IMR-90 (cell line): ENCODE measurements around the gene SERHL2. TPM values are rescaled to one million over a fixed set of nuclear protein-coding genes. Genes with fewer than 3 reads are reported as not detected.

Source experiments
- ATAC-seq: fragments of 200-7000 bp; cut with Tn5 transposase; 2 replicates; pipeline ENCODE4 v1.9.1; 2020; ENCODE audit warnings: low read depth, mild to moderate bottlenecking, moderate library complexity
- Bru-seq: library from RNA; stranded (reverse); fragments of 400-500 nt; gene quantifications from one replicate; lab custom pipeline; 2021; lab: Mats Ljungman, UMichigan
- BruChase-seq, 2 experiments: library from RNA; stranded (reverse); fragments of 400-500 nt; gene quantifications; one replicate each; lab custom pipeline; 2021; lab: Mats Ljungman, UMichigan
- BruUV-seq: library from RNA; stranded (reverse); fragments of 400-500 nt; replicated peaks from 2 replicates; lab custom pipeline; 2021; lab: Mats Ljungman, UMichigan
- CTCF ChIA-PET: fragments of 300-600 bp; formaldehyde crosslinking; extraction: SDS; loops from one replicate; lab custom pipeline; 2021; ENCODE audit warnings: antibody characterized with exemption; lab: Yijun Ruan, JAX
- POLR2A ChIA-PET: fragments of 300-600 bp; sonication (Branson Sonifier 250); formaldehyde crosslinking; loops from one replicate; lab custom pipeline; 2022; ENCODE audit warnings: antibody characterized with exemption; ENCODE audit not compliant: unreplicated experiment; lab: Charles Lee
- DNase-seq: peaks from one replicate; pipeline ENCODE4 v3.0.0; 2013
- H2AFZ ChIP-seq: replicated peaks from 2 replicates; pipeline ENCODE3; 2013; ENCODE audit warnings: low read length, mild to moderate bottlenecking; ENCODE audit not compliant: poor library complexity
- H2AK5ac ChIP-seq: 2 replicates; pipeline ENCODE4 v1.6.1; 2013; ENCODE audit warnings: low read depth, low read length, inconsistent platforms
- H2AK9ac ChIP-seq: replicated peaks from 2 replicates; pipeline ENCODE3; 2013; ENCODE audit warnings: mild to moderate bottlenecking, low read depth, low read length, moderate library complexity; ENCODE audit not compliant: poor library complexity
- H2BK120ac ChIP-seq: 2 replicates; pipeline ENCODE4 v1.6.1; 2013; ENCODE audit warnings: low read depth, low read length, inconsistent platforms
- H2BK15ac ChIP-seq: 3 replicates; pipeline ENCODE4 v1.6.1; 2013; ENCODE audit warnings: low read depth, low read length, inconsistent platforms
- H2BK20ac ChIP-seq: 2 replicates; pipeline ENCODE4 v1.6.1; 2013; ENCODE audit warnings: low read depth, mild to moderate bottlenecking, inconsistent platforms, low read length, moderate library complexity
- H2BK5ac ChIP-seq: 2 replicates; pipeline ENCODE4 v1.6.1; 2013; ENCODE audit warnings: mild to moderate bottlenecking, low read depth, low read length, inconsistent platforms; ENCODE audit not compliant: poor library complexity, severe bottlenecking
- H3K14ac ChIP-seq: replicated peaks from 2 replicates; pipeline ENCODE4 v1.6.1; 2013; ENCODE audit warnings: low read depth, low read length, inconsistent platforms
- H3K18ac ChIP-seq: 2 replicates; pipeline ENCODE4 v1.6.1; 2013; ENCODE audit warnings: low read depth, low read length, control low read depth
- H3K23ac ChIP-seq: 2 replicates; pipeline ENCODE4 v1.6.1; 2013; ENCODE audit warnings: low read depth, low read length, inconsistent platforms
- H3K27ac ChIP-seq: 2 replicates; pipeline ENCODE4 v1.5.1; 2013; ENCODE audit warnings: mild to moderate bottlenecking, control low read depth, low read length; ENCODE audit not compliant: insufficient read depth
- H3K27me3 ChIP-seq: 2 replicates; pipeline ENCODE4 v1.6.1; 2013; ENCODE audit warnings: low read length; ENCODE audit not compliant: control insufficient read depth, insufficient read depth
- H3K36me3 ChIP-seq: 2 replicates; pipeline ENCODE4 v1.6.1; 2013; ENCODE audit warnings: low read length, mixed read lengths; ENCODE audit not compliant: control insufficient read depth, insufficient read depth
- H3K4ac ChIP-seq: 2 replicates; pipeline ENCODE4 v1.6.1; 2013; ENCODE audit warnings: low read depth, low read length, inconsistent platforms
- H3K4me1 ChIP-seq: 2 replicates; pipeline ENCODE4 v1.6.1; 2013; ENCODE audit warnings: low read length, mixed read lengths; ENCODE audit not compliant: control insufficient read depth, insufficient read depth
- H3K4me2 ChIP-seq: 2 replicates; pipeline ENCODE4 v1.6.1; 2013; ENCODE audit warnings: low read depth, mild to moderate bottlenecking, control low read depth, low read length, moderate library complexity
- H3K4me3 ChIP-seq: 2 replicates; pipeline ENCODE4 v1.5.1; 2013; ENCODE audit warnings: low read depth, mild to moderate bottlenecking, control low read depth, low read length, moderate library complexity; ENCODE audit not compliant: insufficient read depth
- H3K56ac ChIP-seq: 2 replicates; pipeline ENCODE4 v1.6.1; 2013; ENCODE audit warnings: low read length, inconsistent platforms; ENCODE audit not compliant: insufficient read depth; ENCODE audit errors: extremely low read depth
- H3K79me1 ChIP-seq, 2 experiments: 2 replicates each; pipeline ENCODE4 v1.6.1; 2013; ENCODE audit warnings: low read length in 2 of 2, inconsistent platforms in 1 of 2, low read depth in 1 of 2
- H3K9ac ChIP-seq: 2 replicates; pipeline ENCODE4 v1.6.1; 2013; ENCODE audit warnings: low read depth, low read length, control low read depth
- H3K9me1 ChIP-seq: 2 replicates; pipeline ENCODE4 v1.6.1; 2013; ENCODE audit warnings: low read length, inconsistent platforms; ENCODE audit not compliant: insufficient read depth
- H3K9me3 ChIP-seq: 2 replicates; pipeline ENCODE4 v1.6.1; 2013; ENCODE audit warnings: low read length; ENCODE audit not compliant: control insufficient read depth, insufficient read depth
- H4K20me1 ChIP-seq: 2 replicates; pipeline ENCODE4 v1.6.1; 2013; ENCODE audit warnings: low read length, inconsistent platforms; ENCODE audit not compliant: insufficient read depth
- H4K5ac ChIP-seq: 2 replicates; pipeline ENCODE4 v1.6.1; 2013; ENCODE audit warnings: mild to moderate bottlenecking, low read depth, low read length, control low read depth
- H4K8ac ChIP-seq, 2 experiments: 2 replicates each; pipeline ENCODE4 v1.6.1; 2013; ENCODE audit warnings: low read depth in 2 of 2, low read length in 2 of 2, control low read depth in 1 of 2, inconsistent platforms in 1 of 2
- H4K91ac ChIP-seq: 2 replicates; pipeline ENCODE4 v1.6.1; 2013; ENCODE audit warnings: low read depth, low read length, inconsistent platforms; ENCODE audit not compliant: insufficient read depth
- CEBPB ChIP-seq: IDR thresholded peaks from 2 replicates; pipeline ENCODE4 v1.6.1; 2012; ENCODE audit warnings: low read depth, low read length, improper control_type of control experiment
- CHD1 ChIP-seq: IDR thresholded peaks from 2 replicates; pipeline ENCODE4 v1.6.1; 2012; ENCODE audit warnings: low read depth, low read length, improper control_type of control experiment
- ELK1 ChIP-seq: fragments of 150-350 bp; IDR thresholded peaks from 2 replicates; pipeline ENCODE4 v1.6.1; 2016; ENCODE audit warnings: low read depth, mild to moderate bottlenecking, low read length, moderate library complexity, borderline replicate concordance
- FOS ChIP-seq: fragments of 150-350 bp; IDR thresholded peaks from 2 replicates; pipeline ENCODE4 v1.6.1; 2016; ENCODE audit warnings: low read depth, low read length
- MAFK ChIP-seq: IDR thresholded peaks from 2 replicates; pipeline ENCODE4 v1.6.1; 2012; ENCODE audit warnings: low read depth, low read length, improper control_type of control experiment
- MAZ ChIP-seq: IDR thresholded peaks from 2 replicates; pipeline ENCODE4 v1.6.1; 2012; ENCODE audit warnings: low read depth, mild to moderate bottlenecking, low read length, improper control_type of control experiment, moderate library complexity, borderline replicate concordance
- POLR2A ChIP-seq: IDR thresholded peaks from 2 replicates; pipeline ENCODE4 v1.6.1; 2012; ENCODE audit warnings: mild to moderate bottlenecking, low read depth, low read length
- RAD21 ChIP-seq: IDR thresholded peaks from 2 replicates; pipeline ENCODE4 v1.6.1; 2012; ENCODE audit warnings: low read length, improper control_type of control experiment
- RCOR1 ChIP-seq: IDR thresholded peaks from 2 replicates; pipeline ENCODE4 v1.6.1; 2012; ENCODE audit warnings: mild to moderate bottlenecking, low read length, improper control_type of control experiment; ENCODE audit not compliant: insufficient replicate concordance
- RFX5 ChIP-seq: IDR thresholded peaks from 2 replicates; pipeline ENCODE4 v1.8.0; 2012; ENCODE audit warnings: low read depth, mild to moderate bottlenecking, low read length, moderate library complexity
- SMC3 ChIP-seq: fragments of 150-350 bp; IDR thresholded peaks from 2 replicates; pipeline ENCODE4 v1.6.1; 2016; ENCODE audit warnings: low read depth, mild to moderate bottlenecking, antibody characterized with exemption, low read length, moderate library complexity
- WGBS, 2 experiments: methylation state at CpG; one replicate each; pipeline versions ENCODE4 v1.1.5 to v1.1.7; 2013; ENCODE audit warnings: missing lambda C conversion rate in 2 of 2; ENCODE audit not compliant: insufficient read length in 1 of 2; ENCODE audit errors: extremely low coverage in 2 of 2; 5-methylcytosine and 5-hydroxymethylcytosine counted together
- dilution Hi-C: fragments of 300-500 bp; cut with HindIII; formaldehyde crosslinking; loops from one replicate; pipeline ENCODE4 v1.14.3; 2018; ENCODE audit warnings: low sequenced_read_pairs; ENCODE audit not compliant: unreplicated experiment
- in situ Hi-C: fragments of 300-500 bp; cut with MboI; formaldehyde crosslinking; loops from 3 replicates; pipeline ENCODE4 v1.14.3; 2019; ENCODE audit warnings: low sequenced_read_pairs, inconsistent platforms, mixed read lengths
- intact Hi-C: fragments of 100-400 bp; cut with micrococcal nuclease; formaldehyde crosslinking; loops from 2 replicates; pipeline ENCODE4 v1.10.0; 2022
- long read RNA-seq: library from polyadenylated mRNA; unstranded; transcript quantifications from one replicate; pipeline ENCODE4 v2.0.0, GENCODE V29; 2021; ENCODE audit not compliant: unreplicated experiment
- polyA plus RNA-seq, 3 experiments: library from polyadenylated mRNA; depleted of rRNA; stranded (reverse); fragments of >200 nt; gene quantifications; 2 replicates each; pipeline ENCODE4 v1.2.3, GENCODE V29; 2012; ENCODE audit warnings: low replicate concordance in 1 of 3
- total RNA-seq: library from RNA; depleted of rRNA; stranded (reverse); fragments of >200 nt; gene quantifications from 2 replicates; pipeline ENCODE4 v1.2.3, GENCODE V29; 2012; rRNA removed
- TF ChIP-seq, protein P1 (sequence below): fragments of 150-350 bp; IDR thresholded peaks from 2 replicates; pipeline ENCODE4 v1.6.1; 2017; ENCODE audit warnings: mild to moderate bottlenecking, antibody characterized with exemption, low read length, low read depth

Gene SERHL2, protein sequence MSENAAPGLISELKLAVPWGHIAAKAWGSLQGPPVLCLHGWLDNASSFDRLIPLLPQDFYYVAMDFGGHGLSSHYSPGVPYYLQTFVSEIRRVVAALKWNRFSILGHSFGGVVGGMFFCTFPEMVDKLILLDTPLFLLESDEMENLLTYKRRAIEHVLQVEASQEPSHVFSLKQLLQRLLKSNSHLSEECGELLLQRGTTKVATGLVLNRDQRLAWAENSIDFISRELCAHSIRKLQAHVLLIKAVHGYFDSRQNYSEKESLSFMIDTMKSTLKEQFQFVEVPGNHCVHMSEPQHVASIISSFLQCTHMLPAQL
- total RNA-seq (3.9 and 5.0 TPM in 2 replicates), polyA plus RNA-seq (2012; rRNA removed) (4.5 and 5.6 TPM in 2 replicates), Bru-seq, nascent RNA (percentile 28 among the genes with signal in this experiment), BruChase-seq, experiment 1, labeled RNA remaining after a 6-hour chase (percentile 27 among the genes with signal in this experiment), BruChase-seq, experiment 2, labeled RNA remaining after a 2-hour chase (percentile 25 among the genes with signal in this experiment)
- polyA plus RNA-seq (2012; cell fraction: cytosol; rRNA removed) = 2.5 and 4.1 TPM in 2 replicates
- 5.6 and 7.3 TPM in 2 replicates for polyA plus RNA-seq (2012; cell fraction: nucleus; rRNA removed; ENCODE audit: low replicate concordance)
- long read RNA-seq, partial matches to known transcripts = 0 of 9 reads
- long read RNA-seq, other reads (novel, unspliced or antisense) = 9 of 9 reads

GRCh38 chr22:42553475-42554361 is at the start of gene SERHL2:
Gene SERHL2, plus strand, starts transcription at chr22:42553956. Its CDS starts 65 bp downstream, at chr22:42554021.
- ChIA-PET CTCF (no interaction called here), POLR2A (no interaction called here)
- Histone ChIP-seq H2AFZ (peak within 1 kb of the TSS; percentile 100), H4K91ac (peak within 1 kb of the TSS; percentile 70; the same call in 1 of the 2 replicates), H3K23ac (peak within 1 kb of the TSS; percentile 56; the same call in 1 of the 2 replicates), H3K27ac (peak within 1 kb of the TSS; percentile 39; the same call in 1 of the 2 replicates), H3K4ac (peak within 1 kb of the TSS; percentile 90), H3K4me2 (peak within 1 kb of the TSS; percentile 100), H3K9ac (peak within 1 kb of the TSS; percentile 82), H3K18ac (peak within 1 kb of the TSS; percentile 83; the same call in 1 of the 2 replicates), H3K4me1 (peaks cover 2% of the 10 kb centered on the region; the same call in 1 of the 2 replicates), H3K79me1 (no peaks in the 10 kb centered on the region), H2BK120ac (peak within 1 kb of the TSS; percentile 13; the same call in 1 of the 2 replicates), H2AK5ac (peak within 1 kb of the TSS; percentile 60), H3K14ac (peak within 1 kb of the TSS; percentile 93), H3K36me3 (no peaks in the 10 kb centered on the region), H4K5ac (peak within 1 kb of the TSS; percentile 82), H2BK15ac (no peak within 1 kb of the TSS), H4K8ac (peak within 1 kb of the TSS; percentile 95 to 96), H2BK5ac (peak within 1 kb of the TSS; percentile 7), H2AK9ac (peak within 1 kb of the TSS; percentile 94), H3K9me1 (no peaks in the 10 kb centered on the region), H3K9me3 (no peaks in the 10 kb centered on the region), H3K56ac (peak within 1 kb of the TSS; percentile 46; the same call in 1 of the 2 replicates), H4K20me1 (no peaks in the 10 kb centered on the region), H3K4me3 (peak within 1 kb of the TSS; percentile 72), H3K27me3 (peaks cover 13% of the 10 kb centered on the region), H2BK20ac (no peak within 1 kb of the TSS)
- intact Hi-C loops (loop anchor here (5.0 kb wide), 1 partner anchor 386 kb away; no protein-coding TSS in a partner anchor), in situ Hi-C loops (no loop called here), dilution Hi-C loops (no loop called here)
- TF ChIP-seq MAZ (no peak), CEBPB (no peak), SMC3 (no peak), POLR2A (no peak), RAD21 (no peak), CHD1 (no peak), ELK1 (no peak), RCOR1 (no peak), FOS (no peak), MAFK (no peak), RFX5 (no peak)
- TF ChIP-seq, protein P1, sequence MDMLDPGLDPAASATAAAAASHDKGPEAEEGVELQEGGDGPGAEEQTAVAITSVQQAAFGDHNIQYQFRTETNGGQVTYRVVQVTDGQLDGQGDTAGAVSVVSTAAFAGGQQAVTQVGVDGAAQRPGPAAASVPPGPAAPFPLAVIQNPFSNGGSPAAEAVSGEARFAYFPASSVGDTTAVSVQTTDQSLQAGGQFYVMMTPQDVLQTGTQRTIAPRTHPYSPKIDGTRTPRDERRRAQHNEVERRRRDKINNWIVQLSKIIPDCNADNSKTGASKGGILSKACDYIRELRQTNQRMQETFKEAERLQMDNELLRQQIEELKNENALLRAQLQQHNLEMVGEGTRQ = no peak
- peak; percentile 98 for ATAC-seq
- no TSS peak for BruUV-seq
- WGBS, 2 experiments = 4% methylated on average over 35 of the region's 75 CpGs; no CpG with 5 or more reads in 1 of the 2 experiments
- DNase-seq = peak; percentile 55
